DMS79 (cell line): ENCODE results near the gene TRMT1.

ENCODE experiments used
- DNase-seq: peaks from one replicate; lab custom pipeline; 2025; lab: John Stamatoyannopoulos, UW

Gene TRMT1

GRCh38 chr19:13122980-13123957 is 6.7 kb upstream of the TRMT1 start:
- no peak for DNase-seq

- no peak for DNase-seq
Observed at GRCh38 chr19:13122275-13122878, 5.8 kb upstream of the TRMT1 start.

- DNase-seq, result no peak
Observed at GRCh38 chr19:13121551-13122274, 5.2 kb upstream of the TRMT1 start.

- DNase-seq, result no peak
Observed at GRCh38 chr19:13120817-13121216, 4.3 kb upstream of the TRMT1 start.

- DNase-seq, result no peak
Observed at GRCh38 chr19:13120031-13120430, 3.5 kb upstream of the TRMT1 start.

- no peak for DNase-seq
Observed at GRCh38 chr19:13119627-13120026, 3.1 kb upstream of the TRMT1 start.

GRCh38 chr19:13118424-13119193 is 2.1 kb upstream of the TRMT1 start:
- DNase-seq, result peak; percentile 21

GRCh38 chr19:13117772-13118423 is 1.4 kb upstream of the TRMT1 start, which contains the start of gene NACC1:
Gene NACC1, plus strand, starts transcription at chr19:13118264. Its CDS starts 16,944 bp downstream, at chr19:13135208.
- peak; percentile 70 for DNase-seq

- no peak for DNase-seq
Observed at GRCh38 chr19:13117176-13117771, 734 bp upstream of the TRMT1 start.

GRCh38 chr19:13115936-13116281 is 631 bp downstream of the TRMT1 start:
- no peak for DNase-seq

- no peak for DNase-seq
Observed at GRCh38 chr19:13112555-13112954, 4.0 kb downstream of the TRMT1 start.

- no peak for DNase-seq
Observed at GRCh38 chr19:13110099-13110610, 6.4 kb downstream of the TRMT1 start.

- DNase-seq, result no peak
Observed at GRCh38 chr19:13109361-13110098, 7.0 kb downstream of the TRMT1 start.

- DNase-seq, result no peak
Observed at GRCh38 chr19:13104848-13105711, 11.5 kb downstream of the TRMT1 start.

- DNase-seq, result no peak
Observed at GRCh38 chr19:13104360-13104847, 12.1 kb downstream of the TRMT1 start.

GRCh38 chr19:13103581-13104359 is 12.8 kb downstream of the TRMT1 start:
- no peak for DNase-seq

- no peak for DNase-seq
Observed at GRCh38 chr19:13102666-13103580, 13.6 kb downstream of the TRMT1 start, which contains the start of gene LYL1. Gene LYL1, minus strand, starts transcription at chr19:13102858. Its CDS starts 1,687 bp downstream, at chr19:13101171.
